Panc1 (cell line): ENCODE results near the gene TSHZ1. TPM values are rescaled to one million over a fixed set of nuclear protein-coding genes. Genes with fewer than 3 reads are reported as not detected.

Source experiments
- ATAC-seq: fragments of 200-7000 bp; cut with Tn5 transposase; 2 replicates; pipeline ENCODE4 v1.9.1; 2020; ENCODE audit warnings: mild to moderate bottlenecking, moderate library complexity
- BruUV-seq: library from RNA; stranded (reverse); fragments of 400-500 nt; replicated peaks from 2 replicates; lab custom pipeline; 2021; lab: Mats Ljungman, UMichigan
- CTCF ChIA-PET: fragments of 300-600 bp; sonication (Branson Sonifier 250); formaldehyde crosslinking; loops from one replicate; lab custom pipeline; 2022; ENCODE audit warnings: antibody characterized with exemption; lab: Charles Lee
- POLR2A ChIA-PET: fragments of 300-600 bp; sonication (Branson Sonifier 250); formaldehyde crosslinking; loops from one replicate; lab custom pipeline; 2022; ENCODE audit warnings: antibody characterized with exemption; lab: Charles Lee
- DNase-seq: peaks from one replicate; pipeline ENCODE4 v3.0.0-alpha.2; 2010; ENCODE audit warnings: low read depth, low spot score
- H3K27ac ChIP-seq: 2 replicates; pipeline ENCODE4 v1.5.1; 2011; ENCODE audit warnings: mild to moderate bottlenecking, low read length, inconsistent platforms
- H3K27me3 ChIP-seq: fragments of 200-500 bp; sonication (Bioruptor generic); 2 replicates; pipeline ENCODE4 v1.6.0; 2014; ENCODE audit warnings: low read length, inconsistent platforms; ENCODE audit not compliant: control insufficient read depth, insufficient read depth
- H3K36me3 ChIP-seq: fragments of 200-500 bp; sonication (Bioruptor generic); 2 replicates; pipeline ENCODE4 v1.5.1; 2014; ENCODE audit warnings: inconsistent platforms, mild to moderate bottlenecking, low read length, moderate library complexity; ENCODE audit not compliant: control insufficient read depth, insufficient read depth
- H3K4me1 ChIP-seq: 2 replicates; pipeline ENCODE4 v1.5.1; 2011; ENCODE audit warnings: inconsistent platforms, mild to moderate bottlenecking, low read length, moderate library complexity; ENCODE audit not compliant: control insufficient read depth, insufficient read depth
- H3K4me3 ChIP-seq, 2 experiments: 2 replicates each; pipeline ENCODE4 v1.5.1; 2011 to 2012; ENCODE audit warnings: low read depth in 2 of 2, low read length in 2 of 2, mild to moderate bottlenecking in 2 of 2, inconsistent platforms in 1 of 2, moderate library complexity in 1 of 2
- H3K9me3 ChIP-seq: fragments of 200-500 bp; sonication (Bioruptor generic); 2 replicates; pipeline ENCODE4 v1.5.1; 2014; ENCODE audit warnings: low read depth, mild to moderate bottlenecking, inconsistent platforms, low read length, moderate library complexity; ENCODE audit not compliant: control insufficient read depth, insufficient read depth
- POLR2AphosphoS5 ChIP-seq: IDR thresholded peaks from 2 replicates; pipeline ENCODE4 v1.6.1; 2012; ENCODE audit warnings: mild to moderate bottlenecking, low read depth, low read length, moderate library complexity
- SIN3A ChIP-seq: IDR thresholded peaks from 2 replicates; pipeline ENCODE4 v1.6.1; 2012; ENCODE audit warnings: low read depth, mild to moderate bottlenecking, low read length, moderate library complexity, borderline replicate concordance; ENCODE audit not compliant: insufficient read depth
- TCF7L2 ChIP-seq: IDR thresholded peaks from 2 replicates; pipeline ENCODE4 v1.6.1; 2011; ENCODE audit warnings: mild to moderate bottlenecking, low read depth, low read length, inconsistent platforms
- in situ Hi-C: cut with HindIII; loops from 2 replicates; pipeline ENCODE4 v1.10.0; 2016; ENCODE audit warnings: low sequenced_read_pairs, low pct_unique_long_range_greater_than_20kb
- intact Hi-C: fragments of 100-400 bp; cut with micrococcal nuclease; formaldehyde crosslinking; loops from one replicate; pipeline ENCODE4 v1.10.0; 2022; ENCODE audit not compliant: unreplicated experiment
- total RNA-seq: library from RNA; stranded (reverse); gene quantifications from one replicate; pipeline ENCODE4 v1.2.1, GENCODE V29; 2021; ENCODE audit not compliant: unreplicated experiment
- TF ChIP-seq, protein P1 (sequence below), 2 experiments: IDR thresholded peaks; 2 replicates each; pipeline ENCODE4 v1.6.1; 2011 to 2012; ENCODE audit warnings: low read depth in 2 of 2, control low read depth in 1 of 2, low read length in 1 of 2, mild to moderate bottlenecking in 1 of 2, moderate library complexity in 1 of 2; ENCODE audit not compliant: insufficient read depth in 1 of 2
- TF ChIP-seq, protein P2 (sequence below): fragments of 450-650 bp; IDR thresholded peaks from 2 replicates; pipeline ENCODE4 v1.5.1; 2017; ENCODE audit warnings: mild to moderate bottlenecking

The TSHZ1 gene
- total RNA-seq, 1 experiment from 2014 or later: 10.0 TPM

DNA sequence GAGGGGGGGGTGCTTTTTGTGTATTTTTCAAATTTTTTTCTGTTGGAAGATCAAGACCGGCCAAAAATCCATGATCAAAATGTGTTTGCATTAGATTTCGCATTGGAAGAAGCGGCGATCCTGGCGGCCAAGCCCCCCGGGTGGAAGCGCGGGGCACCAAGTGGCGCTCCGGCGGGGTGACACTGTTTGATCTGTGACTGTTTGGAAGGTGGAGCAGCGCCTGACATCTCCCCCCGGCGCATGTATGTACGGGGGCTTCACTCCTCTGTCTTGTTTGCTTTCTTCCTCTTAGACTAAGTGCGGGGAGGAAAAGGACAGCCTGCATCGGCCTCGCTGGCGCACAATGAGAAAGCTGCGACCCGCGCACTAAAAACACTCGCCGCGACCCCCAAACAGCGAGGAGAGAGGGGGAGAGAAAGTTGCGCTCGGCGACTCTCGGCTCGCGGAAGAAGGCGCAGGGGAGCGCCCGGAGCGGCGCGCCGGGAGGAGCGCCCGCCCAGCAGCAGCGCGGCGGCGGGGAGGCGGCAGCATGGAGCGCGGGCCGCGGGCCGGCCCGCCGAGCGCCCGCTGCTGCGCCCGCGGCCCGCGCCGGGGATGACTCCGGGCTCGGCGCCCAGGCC, 515 bp downstream of the TSHZ1 start:
- H3K4me3 ChIP-seq: peak overlapping the region; percentile 84 to 89
- in situ Hi-C loops: no loop called here
- TF ChIP-seq, protein P1, sequence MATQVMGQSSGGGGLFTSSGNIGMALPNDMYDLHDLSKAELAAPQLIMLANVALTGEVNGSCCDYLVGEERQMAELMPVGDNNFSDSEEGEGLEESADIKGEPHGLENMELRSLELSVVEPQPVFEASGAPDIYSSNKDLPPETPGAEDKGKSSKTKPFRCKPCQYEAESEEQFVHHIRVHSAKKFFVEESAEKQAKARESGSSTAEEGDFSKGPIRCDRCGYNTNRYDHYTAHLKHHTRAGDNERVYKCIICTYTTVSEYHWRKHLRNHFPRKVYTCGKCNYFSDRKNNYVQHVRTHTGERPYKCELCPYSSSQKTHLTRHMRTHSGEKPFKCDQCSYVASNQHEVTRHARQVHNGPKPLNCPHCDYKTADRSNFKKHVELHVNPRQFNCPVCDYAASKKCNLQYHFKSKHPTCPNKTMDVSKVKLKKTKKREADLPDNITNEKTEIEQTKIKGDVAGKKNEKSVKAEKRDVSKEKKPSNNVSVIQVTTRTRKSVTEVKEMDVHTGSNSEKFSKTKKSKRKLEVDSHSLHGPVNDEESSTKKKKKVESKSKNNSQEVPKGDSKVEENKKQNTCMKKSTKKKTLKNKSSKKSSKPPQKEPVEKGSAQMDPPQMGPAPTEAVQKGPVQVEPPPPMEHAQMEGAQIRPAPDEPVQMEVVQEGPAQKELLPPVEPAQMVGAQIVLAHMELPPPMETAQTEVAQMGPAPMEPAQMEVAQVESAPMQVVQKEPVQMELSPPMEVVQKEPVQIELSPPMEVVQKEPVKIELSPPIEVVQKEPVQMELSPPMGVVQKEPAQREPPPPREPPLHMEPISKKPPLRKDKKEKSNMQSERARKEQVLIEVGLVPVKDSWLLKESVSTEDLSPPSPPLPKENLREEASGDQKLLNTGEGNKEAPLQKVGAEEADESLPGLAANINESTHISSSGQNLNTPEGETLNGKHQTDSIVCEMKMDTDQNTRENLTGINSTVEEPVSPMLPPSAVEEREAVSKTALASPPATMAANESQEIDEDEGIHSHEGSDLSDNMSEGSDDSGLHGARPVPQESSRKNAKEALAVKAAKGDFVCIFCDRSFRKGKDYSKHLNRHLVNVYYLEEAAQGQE (IDR thresholded peaks at IDR 0.05; ENCODE audit: insufficient read depth in 1 of 2, low read depth in 2 of 2, low read length in 1 of 2): no peak
- TF ChIP-seq SIN3A: peak; percentile 23; the same call in 1 of the 2 replicates
- H3K27ac ChIP-seq: peak overlapping the region; percentile 95
- no TSS peak for BruUV-seq
- ChIA-PET POLR2A (no interaction called here), CTCF (no interaction called here)
- no peaks in the 10 kb centered on the region for H3K27me3 ChIP-seq
- no peaks in the 10 kb centered on the region for H3K36me3 ChIP-seq
- DNase-seq: no peak
- intact Hi-C loops: loop anchor here (10.0 kb wide), 1 partner anchor 556 kb away; no protein-coding TSS in a partner anchor
- H3K4me1 ChIP-seq: peaks cover 42% of the 10 kb centered on the region
- H3K9me3 ChIP-seq: no peaks in the 10 kb centered on the region
- no peak for ATAC-seq

DNA sequence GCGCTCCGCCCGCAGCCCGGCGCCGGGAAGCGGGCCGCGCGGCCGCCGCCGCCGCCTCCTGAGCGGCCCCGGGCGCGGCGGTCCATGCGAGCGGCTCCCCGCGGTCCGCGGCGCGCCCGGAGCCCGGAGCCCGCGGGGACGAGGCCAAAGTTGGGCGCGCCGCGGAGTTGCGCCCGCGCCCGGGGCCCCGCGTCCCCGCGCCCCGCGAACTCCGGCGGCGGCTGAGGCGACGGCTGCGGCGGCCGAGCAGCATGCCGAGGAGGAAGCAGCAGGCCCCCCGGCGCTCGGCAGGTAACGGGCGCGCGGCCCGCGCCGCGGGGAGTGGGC, 992 bp downstream of the TSHZ1 start:
- Histone ChIP-seq H3K36me3 (no peaks in the 10 kb centered on the region), H3K4me1 (peaks cover 40% of the 10 kb centered on the region), H3K27ac (no peak overlapping the region), H3K4me3 (peak overlapping the region; percentile 54 to 57), H3K27me3 (no peaks in the 10 kb centered on the region), H3K9me3 (no peaks in the 10 kb centered on the region)
- CTCF ChIA-PET: no interaction called here
- no peak for ATAC-seq
- POLR2A ChIA-PET: no interaction called here
- BruUV-seq: no TSS peak
- in situ Hi-C loops (no loop called here), intact Hi-C loops (loop anchor here (10.0 kb wide), 1 partner anchor 557 kb away; no protein-coding TSS in a partner anchor)
- DNase-seq: no peak
- TF ChIP-seq, protein P1 (IDR thresholded peaks at IDR 0.05; ENCODE audit: insufficient read depth in 1 of 2, low read depth in 2 of 2, low read length in 1 of 2): no peak
- no peak for TF ChIP-seq SIN3A
- TF ChIP-seq POLR2AphosphoS5: no peak
- TF ChIP-seq, protein P2, sequence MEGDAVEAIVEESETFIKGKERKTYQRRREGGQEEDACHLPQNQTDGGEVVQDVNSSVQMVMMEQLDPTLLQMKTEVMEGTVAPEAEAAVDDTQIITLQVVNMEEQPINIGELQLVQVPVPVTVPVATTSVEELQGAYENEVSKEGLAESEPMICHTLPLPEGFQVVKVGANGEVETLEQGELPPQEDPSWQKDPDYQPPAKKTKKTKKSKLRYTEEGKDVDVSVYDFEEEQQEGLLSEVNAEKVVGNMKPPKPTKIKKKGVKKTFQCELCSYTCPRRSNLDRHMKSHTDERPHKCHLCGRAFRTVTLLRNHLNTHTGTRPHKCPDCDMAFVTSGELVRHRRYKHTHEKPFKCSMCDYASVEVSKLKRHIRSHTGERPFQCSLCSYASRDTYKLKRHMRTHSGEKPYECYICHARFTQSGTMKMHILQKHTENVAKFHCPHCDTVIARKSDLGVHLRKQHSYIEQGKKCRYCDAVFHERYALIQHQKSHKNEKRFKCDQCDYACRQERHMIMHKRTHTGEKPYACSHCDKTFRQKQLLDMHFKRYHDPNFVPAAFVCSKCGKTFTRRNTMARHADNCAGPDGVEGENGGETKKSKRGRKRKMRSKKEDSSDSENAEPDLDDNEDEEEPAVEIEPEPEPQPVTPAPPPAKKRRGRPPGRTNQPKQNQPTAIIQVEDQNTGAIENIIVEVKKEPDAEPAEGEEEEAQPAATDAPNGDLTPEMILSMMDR: no peak
- TF ChIP-seq TCF7L2: no peak
